GM18508 (cell line): ENCODE data around the gene HRG.
A peak's percentile ranks its signal among the peaks of the same experiment; 100 is the strongest.
"Not testable (repeated sequence)": the region's sequence is repeated elsewhere in the genome, so short reads cannot be mapped to it uniquely, and the experiment has no call there.

ENCODE experiments used
- ATAC-seq: cut with Tn5 transposase; IDR thresholded peaks from one replicate; pipeline ENCODE4 v1.9.1; 2021; ENCODE audit warnings: moderate number of reproducible peaks; ENCODE audit not compliant: insufficient read depth, unreplicated experiment

HRG gene

DNA sequence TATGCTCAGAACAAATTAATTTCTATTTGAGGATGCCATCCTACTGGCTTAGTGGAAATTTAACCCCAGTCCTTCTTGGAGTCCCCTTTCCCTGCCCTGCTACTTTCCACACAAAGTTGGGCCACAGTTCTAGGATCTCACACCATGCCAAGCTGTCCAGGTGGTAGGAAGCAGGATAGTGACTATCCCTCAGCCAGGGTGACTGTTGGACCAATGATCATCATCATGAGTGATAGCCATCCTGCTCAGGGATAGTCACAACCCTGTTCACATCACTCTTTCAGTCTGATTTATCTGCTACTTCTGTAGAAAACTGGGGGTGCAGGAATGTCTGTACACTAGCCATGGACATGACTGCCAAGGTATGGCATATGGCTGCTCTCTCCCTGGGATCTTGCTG, 12.8 kb downstream of the HRG start:
- no peak for ATAC-seq

DNA sequence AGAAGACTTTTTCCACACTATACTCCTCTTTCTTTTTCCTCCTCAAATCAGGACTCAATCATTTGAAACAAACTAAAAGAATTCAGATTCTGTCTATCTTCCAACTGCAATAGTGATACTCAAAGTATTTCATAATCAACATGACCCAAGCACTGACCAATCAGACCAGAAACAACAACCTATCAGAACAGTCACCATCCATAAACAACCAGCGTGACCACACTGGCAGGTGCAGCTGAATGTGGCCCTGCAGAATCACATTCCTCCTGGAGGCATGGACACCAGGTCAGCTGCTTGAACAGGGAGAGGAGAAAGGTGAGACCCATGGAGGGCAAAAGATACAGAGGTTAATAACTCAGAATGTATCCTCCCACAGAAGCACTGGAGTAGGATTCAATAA, 13.3 kb downstream of the HRG start:
- no peak for ATAC-seq

GRCh38 chr3:186680869-186681268, 15.1 kb downstream of the HRG start:
- no peak for ATAC-seq

DNA sequence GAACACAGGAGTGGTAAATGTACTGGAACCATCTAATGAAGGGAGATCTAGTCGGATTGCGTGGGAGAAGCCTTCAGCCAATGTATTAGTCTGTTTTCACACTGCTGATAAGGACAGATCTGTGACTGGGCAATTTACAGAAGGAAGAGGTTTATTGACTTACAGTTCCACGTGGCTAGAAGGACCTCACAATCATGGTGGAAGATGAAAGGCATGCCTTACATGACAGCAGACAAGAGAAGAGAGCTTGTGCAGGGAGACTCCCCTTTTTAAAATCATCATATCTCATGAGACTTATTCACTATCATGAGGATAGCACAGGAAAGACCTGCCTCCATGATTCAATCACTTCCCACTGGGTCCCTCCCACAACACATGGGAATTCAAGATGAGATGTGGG, 17.0 kb downstream of the HRG start:
- no peak for ATAC-seq

DNA sequence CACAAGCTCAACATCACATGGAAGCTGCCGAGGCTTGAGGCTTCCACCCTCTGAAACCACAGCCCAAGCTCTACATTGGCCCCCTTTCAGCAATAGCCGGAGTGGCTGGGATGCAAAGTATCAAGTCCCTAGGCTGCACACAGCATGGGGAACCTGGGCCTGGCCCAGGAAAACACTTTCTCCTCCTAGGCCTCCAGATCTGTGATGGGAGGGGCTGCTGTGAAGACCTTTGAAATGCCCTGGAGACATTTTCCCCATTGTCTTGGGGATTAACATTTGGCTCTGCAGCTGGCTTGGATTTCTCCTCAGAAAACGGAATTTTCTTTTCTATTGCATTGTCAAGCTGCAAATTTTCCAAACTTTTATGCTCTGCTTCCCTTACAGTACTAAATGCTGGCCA, 18.2 kb downstream of the HRG start:
- ATAC-seq, result no peak

DNA sequence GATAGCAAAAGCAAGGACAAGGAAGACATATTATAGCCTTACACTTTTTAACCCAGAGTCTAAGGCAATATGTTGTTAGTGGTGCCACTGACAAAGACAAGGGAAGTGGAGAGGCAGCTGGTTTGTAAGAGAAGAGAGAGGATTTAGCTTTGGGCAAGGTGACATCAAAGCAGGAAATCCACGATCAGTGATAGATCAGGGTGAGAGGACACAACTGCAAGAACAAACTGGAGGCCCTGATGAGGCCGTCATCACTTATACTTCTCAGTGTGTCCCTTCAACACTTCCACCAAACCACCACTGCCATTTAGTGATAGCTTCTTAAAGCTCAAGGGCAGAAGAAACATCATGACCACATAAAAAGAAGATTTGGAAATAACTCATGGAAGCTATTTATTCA, 20.7 kb downstream of the HRG start:
- not testable (repeated sequence) for ATAC-seq

DNA sequence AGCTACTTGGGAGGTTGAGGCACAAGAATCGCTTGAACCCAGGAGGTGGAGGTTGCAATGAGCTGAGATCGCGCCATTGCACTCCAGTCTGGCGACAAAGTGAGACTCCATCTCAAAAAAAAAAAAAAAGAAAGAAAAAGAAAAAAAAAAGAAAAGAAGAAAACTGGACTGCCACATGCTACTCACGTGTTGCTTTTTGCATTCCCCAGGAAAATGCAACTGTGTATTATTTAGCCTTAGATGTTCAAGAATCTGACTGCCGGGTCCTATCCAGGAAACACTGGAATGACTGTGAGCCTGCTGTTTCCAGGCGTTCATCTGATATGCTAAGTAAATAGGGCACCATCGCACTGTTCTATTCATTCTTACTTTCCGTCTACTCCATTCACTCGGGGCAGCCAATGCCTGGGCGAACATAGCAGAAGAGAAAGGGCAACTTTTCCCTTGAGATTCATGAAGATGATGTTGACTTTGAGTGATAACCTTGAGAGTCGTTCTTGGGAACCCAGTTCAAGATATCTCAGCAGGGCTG, 21.4 kb downstream of the HRG start:
- ATAC-seq, result no peak

DNA sequence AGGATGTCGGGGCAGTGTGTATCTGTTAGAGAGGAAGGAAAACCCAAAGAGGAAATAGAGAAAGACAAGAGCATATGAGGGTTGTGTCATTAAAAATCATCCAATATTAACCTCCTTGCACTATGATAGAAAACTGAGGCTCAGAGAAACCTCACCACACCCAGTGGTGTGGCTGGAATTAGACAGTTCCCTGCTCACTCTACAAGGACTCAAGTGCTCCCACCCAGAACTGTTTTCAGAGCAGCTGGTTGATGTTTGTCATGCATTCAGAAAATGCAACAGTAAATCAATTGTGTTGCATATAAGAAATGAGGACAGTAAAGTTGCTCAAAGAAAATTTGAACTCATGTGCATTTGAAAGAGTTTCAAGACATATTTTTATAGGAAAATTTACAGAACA, 24.5 kb downstream of the HRG start:
- ATAC-seq, result not testable (repeated sequence)

GRCh38 chr3:186691676-186692075, 25.9 kb downstream of the HRG start:
- no peak for ATAC-seq

- ATAC-seq, result no peak
These were observed 28.0 kb downstream of the HRG start for GRCh38 chr3:186693843-186694242.

GRCh38 chr3:186694288-186695032, 28.6 kb downstream of the HRG start:
- no peak for ATAC-seq

- ATAC-seq, result no peak
These were observed 30.7 kb downstream of the HRG start for GRCh38 chr3:186696522-186696921.

DNA sequence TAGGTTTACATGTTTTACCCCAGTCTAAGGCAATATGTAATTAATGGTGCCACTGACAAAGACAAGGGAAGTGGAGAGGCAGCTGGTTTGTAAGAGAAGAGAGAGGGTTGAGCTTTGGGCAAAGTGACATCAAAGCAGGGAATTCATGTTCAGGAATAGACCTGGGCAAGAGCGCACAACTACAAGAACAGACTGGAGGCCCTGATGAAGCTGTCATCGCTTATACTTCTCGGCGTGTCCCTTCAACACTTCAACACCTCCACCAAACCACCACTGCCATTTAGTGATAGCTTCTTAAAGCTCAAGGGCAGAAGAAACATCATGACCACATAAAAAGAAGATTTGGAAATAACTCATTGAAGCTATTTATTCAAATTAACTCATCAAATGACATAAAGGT, 31.7 kb downstream of the HRG start:
- ATAC-seq, result no peak

DNA sequence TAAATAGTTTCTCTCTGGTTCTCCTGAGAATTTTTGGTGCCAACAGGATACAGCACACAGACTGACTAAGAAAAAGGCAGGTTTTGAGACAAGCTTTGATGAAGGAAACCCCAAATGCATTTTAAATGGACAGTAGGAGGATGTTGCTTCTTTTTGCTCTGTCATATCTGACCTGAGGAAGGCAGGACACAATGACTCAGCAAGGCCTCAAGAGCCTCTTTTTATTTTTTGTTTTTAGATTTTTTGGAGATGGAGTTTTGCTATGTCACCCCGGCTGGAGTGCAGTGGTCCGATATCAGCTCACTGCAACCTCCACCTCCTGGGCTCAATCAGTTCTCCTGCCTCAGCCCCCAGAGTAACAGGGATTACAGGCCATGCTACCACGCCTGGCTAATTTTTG, 34.5 kb downstream of the HRG start:
- no peak for ATAC-seq

- ATAC-seq, result not testable (repeated sequence)
These were observed 36.6 kb downstream of the HRG start for GRCh38 chr3:186702451-186702850.

DNA sequence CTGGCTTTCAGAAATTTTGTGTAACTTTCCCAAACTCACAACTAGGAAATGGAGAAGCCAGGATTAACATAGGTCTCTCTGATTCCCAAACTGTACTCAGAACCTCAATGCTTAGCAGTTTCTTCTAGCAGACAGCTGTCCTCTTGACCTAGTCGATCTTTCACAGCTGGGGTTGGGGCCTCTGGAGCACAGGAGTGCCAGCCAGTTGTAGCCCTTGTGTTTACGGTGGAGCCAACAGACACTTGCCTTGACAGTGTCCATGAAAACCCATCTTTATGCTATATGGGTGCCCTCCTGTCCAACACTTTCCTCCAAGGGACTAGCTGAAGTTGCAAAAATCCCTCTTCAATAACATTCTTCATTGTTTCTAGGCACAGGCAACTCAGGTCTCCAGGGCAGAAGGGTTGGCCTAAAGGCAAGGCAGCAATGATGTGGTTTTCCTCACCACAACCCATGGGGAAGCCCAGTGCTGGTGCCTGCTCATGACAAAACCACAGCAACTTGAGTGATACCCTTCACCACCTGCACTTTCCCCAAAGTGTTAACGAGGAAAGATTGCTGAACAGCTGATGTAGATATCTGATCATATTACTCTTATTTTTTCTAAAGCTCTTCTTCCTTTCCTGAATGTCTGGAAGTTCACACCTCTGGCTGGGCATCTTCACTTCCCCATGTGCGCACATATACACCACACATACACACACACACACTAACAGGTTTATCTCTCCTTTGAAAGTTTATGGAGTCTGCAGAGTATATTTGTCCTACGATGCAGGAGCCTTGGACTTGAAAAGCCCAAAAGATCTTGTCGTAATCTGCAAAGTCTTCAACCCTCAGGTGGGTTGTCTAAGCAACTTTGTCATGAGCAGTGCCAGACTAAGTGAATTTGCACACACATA, 40.3 kb downstream of the HRG start:
- ATAC-seq, result peak; percentile 86

GRCh38 chr3:186708983-186709679, 43.3 kb downstream of the HRG start:
- ATAC-seq, result no peak

- ATAC-seq, result not testable (repeated sequence)
These were observed 44.9 kb downstream of the HRG start for GRCh38 chr3:186710694-186711093.

- ATAC-seq, result no peak
These were observed 47.7 kb downstream of the HRG start for GRCh38 chr3:186713499-186713898.

GRCh38 chr3:186717039-186717457, 51.2 kb downstream of the HRG start, which contains the start of gene KNG1:
Gene KNG1 (plus strand): TSS chr3:186717359. CDS start chr3:186717543, 184 bp downstream.
- ATAC-seq, result no peak
